Muscle layer of duodenum (tissue), 2 donors: ENCODE data around the gene OOSP3.
"Not testable (repeated sequence)": the region's sequence is repeated elsewhere in the genome, so short reads cannot be mapped to it uniquely, and the experiment has no call there.

Experiments used
- H3K27ac ChIP-seq: one replicate; pipeline ENCODE4 v1.7.0; 2013; ENCODE audit warnings: mild to moderate bottlenecking, low read length
- H3K27me3 ChIP-seq: one replicate; pipeline ENCODE4 v1.7.0; 2013; ENCODE audit warnings: low read depth, mild to moderate bottlenecking, control low read depth, low read length
- H3K36me3 ChIP-seq, 2 donors: one replicate each; pipeline ENCODE4 v1.7.0; 2013; ENCODE audit warnings: low read length in 2 of 2, control low read depth in 1 of 2, mild to moderate bottlenecking in 1 of 2; ENCODE audit not compliant: insufficient read depth in 2 of 2, control insufficient read depth in 1 of 2
- H3K4me1 ChIP-seq, 2 donors: one replicate each; pipeline ENCODE4 v1.7.0; 2013; ENCODE audit warnings: low read length in 2 of 2, mild to moderate bottlenecking in 2 of 2, control low read depth in 1 of 2, moderate library complexity in 1 of 2; ENCODE audit not compliant: insufficient read depth in 2 of 2, control insufficient read depth in 1 of 2
- H3K4me3 ChIP-seq, 2 donors: one replicate each; pipeline ENCODE4 v1.7.0; 2013; ENCODE audit warnings: low read length in 2 of 2, low read depth in 1 of 2, mild to moderate bottlenecking in 1 of 2
- H3K9me3 ChIP-seq, 2 donors: one replicate each; pipeline ENCODE4 v1.7.0; 2013; ENCODE audit warnings: low read length in 2 of 2, control low read depth in 1 of 2, mild to moderate bottlenecking in 1 of 2; ENCODE audit not compliant: control insufficient read depth in 1 of 2
- donor health status: healthy.

Gene OOSP3

GRCh38 chr11:59903569-59903968 is 25.0 kb downstream of the OOSP3 start:
- H3K27me3 ChIP-seq = not testable (repeated sequence)

GRCh38 chr11:59918480-59918879 is 39.9 kb downstream of the OOSP3 start:
- no peak overlapping the region for H3K4me3 ChIP-seq
- H3K9me3 ChIP-seq = peaks cover 10 to 22% of the 10 kb centered on the region in 2 donors
- H3K27ac ChIP-seq = no peak overlapping the region

More at GRCh38 chr11:59903569-59903968, 25.0 kb downstream of the OOSP3 start:
- H3K4me1 ChIP-seq, H3K9me3 ChIP-seq, H3K27ac ChIP-seq, H3K4me3 ChIP-seq, H3K36me3 ChIP-seq: not testable (repeated sequence)

GRCh38 chr11:59918987-59919589 is 40.5 kb downstream of the OOSP3 start:
- Histone ChIP-seq H3K4me1 (no peaks in the 10 kb centered on the region), H3K27me3 (no peaks in the 10 kb centered on the region), H3K4me3 (no peak overlapping the region), H3K9me3 (peaks cover 14 to 28% of the 10 kb centered on the region in 2 donors), H3K27ac (no peak overlapping the region), H3K36me3 (no peaks in the 10 kb centered on the region)

More at GRCh38 chr11:59918480-59918879, 39.9 kb downstream of the OOSP3 start:
- Histone ChIP-seq H3K36me3 (no peaks in the 10 kb centered on the region), H3K4me1 (no peaks in the 10 kb centered on the region), H3K27me3 (no peaks in the 10 kb centered on the region)

GRCh38 chr11:59923813-59924212 is 45.2 kb downstream of the OOSP3 start:
- peaks cover 17 to 42% of the 10 kb centered on the region in 2 donors for H3K9me3 ChIP-seq
- no peaks in the 10 kb centered on the region for H3K36me3 ChIP-seq
- H3K27me3 ChIP-seq = no peaks in the 10 kb centered on the region
- no peaks in the 10 kb centered on the region for H3K4me1 ChIP-seq
- H3K4me3 ChIP-seq = no peak overlapping the region
- H3K27ac ChIP-seq = no peak overlapping the region

- Histone ChIP-seq H3K9me3 (no peaks in the 10 kb centered on the region), H3K4me3 (no peak overlapping the region), H3K27me3 (no peaks in the 10 kb centered on the region), H3K4me1 (no peaks in the 10 kb centered on the region), H3K27ac (no peak overlapping the region), H3K36me3 (no peaks in the 10 kb centered on the region)
These were observed 53.1 kb downstream of the OOSP3 start for GRCh38 chr11:59931688-59932087.

GRCh38 chr11:59938132-59938531 is 59.5 kb downstream of the OOSP3 start, which contains the start of gene OOSP1:
Gene OOSP1, plus strand, starts transcription at chr11:59938432. Its CDS starts 23 bp downstream, at chr11:59938455.
- Histone ChIP-seq H3K9me3 (no peaks in the 10 kb centered on the region), H3K4me1 (no peaks in the 10 kb centered on the region), H3K4me3 (no peak within 1 kb of the TSS), H3K27ac (no peak within 1 kb of the TSS), H3K27me3 (no peaks in the 10 kb centered on the region), H3K36me3 (no peaks in the 10 kb centered on the region)

GRCh38 chr11:59938718-59939117 is 60.1 kb downstream of the OOSP3 start:
- no peaks in the 10 kb centered on the region for H3K9me3 ChIP-seq
- H3K27ac ChIP-seq = no peak overlapping the region
- H3K27me3 ChIP-seq = no peaks in the 10 kb centered on the region
- no peaks in the 10 kb centered on the region for H3K4me1 ChIP-seq
- H3K4me3 ChIP-seq = no peak overlapping the region
- no peaks in the 10 kb centered on the region for H3K36me3 ChIP-seq

GRCh38 chr11:59939482-59939881 is 60.9 kb downstream of the OOSP3 start:
- no peaks in the 10 kb centered on the region for H3K9me3 ChIP-seq
- H3K36me3 ChIP-seq = no peaks in the 10 kb centered on the region
- no peak overlapping the region for H3K27ac ChIP-seq
- H3K4me1 ChIP-seq = no peaks in the 10 kb centered on the region
- no peak overlapping the region for H3K4me3 ChIP-seq
- no peaks in the 10 kb centered on the region for H3K27me3 ChIP-seq

- Histone ChIP-seq H3K9me3 (no peaks in the 10 kb centered on the region), H3K27ac (no peak overlapping the region), H3K27me3 (no peaks in the 10 kb centered on the region), H3K4me1 (no peaks in the 10 kb centered on the region), H3K36me3 (no peaks in the 10 kb centered on the region), H3K4me3 (no peak overlapping the region)
These were observed 62.5 kb downstream of the OOSP3 start for GRCh38 chr11:59941091-59941490.

GRCh38 chr11:59943997-59944714 is 65.6 kb downstream of the OOSP3 start:
- no peaks in the 10 kb centered on the region for H3K36me3 ChIP-seq
- H3K9me3 ChIP-seq = no peaks in the 10 kb centered on the region
- H3K4me3 ChIP-seq = no peak overlapping the region
- H3K27me3 ChIP-seq = no peaks in the 10 kb centered on the region
- no peaks in the 10 kb centered on the region for H3K4me1 ChIP-seq
- no peak overlapping the region for H3K27ac ChIP-seq

GRCh38 chr11:59944720-59945119 is 66.1 kb downstream of the OOSP3 start:
- Histone ChIP-seq H3K27me3 (no peaks in the 10 kb centered on the region), H3K4me1 (no peaks in the 10 kb centered on the region), H3K36me3 (no peaks in the 10 kb centered on the region), H3K9me3 (no peaks in the 10 kb centered on the region), H3K27ac (no peak overlapping the region), H3K4me3 (no peak overlapping the region)
